Body of pancreas (tissue), 4 donors: Measurements from ENCODE around the gene CENPL. TPM values are rescaled to one million over a fixed set of nuclear protein-coding genes. Genes with fewer than 3 reads are reported as not detected.
"Not testable (repeated sequence)": the region's sequence is repeated elsewhere in the genome, so short reads cannot be mapped to it uniquely, and the experiment has no call there.

Experiments
- ATAC-seq: fragments of 150-250 bp; one replicate; pipeline ENCODE4 v1.9.1; 2016
- DNase-seq, 4 donors: peaks; one replicate each; pipeline ENCODE4 v3.0.0-alpha.2; 2019
- H3K27ac ChIP-seq, 4 donors: fragments of 200-600 bp; sonication (generic); 1 replicate in 3 of 4; 2 replicates in 1 of 4; pipeline versions ENCODE4 v1.5.1 to v1.6.1; 2016 to 2019; ENCODE audit warnings: mild to moderate bottlenecking in 1 of 4, mixed read lengths in 1 of 4, moderate library complexity in 1 of 4
- H3K27me3 ChIP-seq, 2 donors: fragments of 200-600 bp; sonication (generic); one replicate each; pipeline ENCODE4 v1.6.0; 2016; ENCODE audit warnings: mild to moderate bottlenecking in 1 of 2
- H3K36me3 ChIP-seq, 2 donors: fragments of 200-600 bp; sonication (generic); replicated peaks in 1 of 2; 2 replicates each; pipeline ENCODE4 v1.5.1; 2016; ENCODE audit warnings: low read depth in 2 of 2; ENCODE audit not compliant: insufficient read depth in 1 of 2
- H3K4me1 ChIP-seq: fragments of 200-600 bp; sonication (generic); one replicate; pipeline ENCODE4 v1.6.0; 2016
- H3K4me3 ChIP-seq, 2 donors: fragments of 200-600 bp; sonication (generic); 1 replicate in 1 of 2; 2 replicates in 1 of 2; pipeline ENCODE4 v1.5.1; 2016 to 2019
- H3K9me3 ChIP-seq, 3 donors: fragments of 200-600 bp; sonication (generic); 1 replicate in 2 of 3; 2 replicates in 1 of 3; pipeline ENCODE4 v1.5.1; 2016
- POLR2A ChIP-seq, 3 donors: fragments of 450-650 bp; IDR thresholded peaks; one replicate each; pipeline ENCODE4 v1.6.1; 2016; ENCODE audit warnings: antibody characterized with exemption in 3 of 3, mild to moderate bottlenecking in 2 of 3
- WGBS, 2 donors: methylation state at CpG; one replicate each; pipeline ENCODE4 v1.1.5; 2017; 5-methylcytosine and 5-hydroxymethylcytosine counted together
- intact Hi-C: fragments of 100-400 bp; cut with DNase I; formaldehyde crosslinking; loops from one replicate; pipeline ENCODE4 v1.15.1; 2023
- total RNA-seq, 2 donors: library from RNA; depleted of rRNA; stranded (reverse); fragments of >200 nt; gene quantifications; one replicate each; pipeline ENCODE4 v1.1.0, GENCODE V29; 2016
- TF ChIP-seq, protein P1 (sequence below), 7 experiments: fragments of 450-650 bp in 4 of 7; fragments of 200-600 bp in 3 of 7; sonication (generic) in 3 of 7; IDR thresholded peaks; one replicate each; pipeline ENCODE4 v1.5.1; 2016 to 2019; ENCODE audit warnings: antibody characterized with exemption in 7 of 7

Gene CENPL
- total RNA-seq, 2 donors from 2014 or later: 0.99 to 1.0 TPM

DNA sequence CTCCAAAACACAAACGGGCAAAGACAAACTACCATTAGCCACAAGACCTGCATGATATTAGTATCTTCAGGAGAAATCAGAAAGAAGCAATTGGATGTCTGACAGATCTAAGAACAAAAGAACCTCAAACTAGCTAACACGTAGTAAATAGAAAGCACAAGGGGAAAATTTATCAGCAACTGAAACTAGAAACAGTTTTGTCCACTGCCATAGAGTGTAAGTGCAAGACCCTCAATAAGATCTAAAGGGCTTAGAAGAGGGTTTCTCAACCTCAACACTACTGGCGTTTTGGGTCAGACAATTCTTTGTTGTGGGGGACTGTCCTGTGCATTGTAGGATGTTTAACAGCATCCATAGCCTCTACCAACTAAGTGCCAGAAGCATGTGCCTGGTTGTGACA lies 55.9 kb downstream of the CENPL start:
- no peak for TF ChIP-seq POLR2A (IDR thresholded peaks at IDR 0.05)
- TF ChIP-seq, protein P1, sequence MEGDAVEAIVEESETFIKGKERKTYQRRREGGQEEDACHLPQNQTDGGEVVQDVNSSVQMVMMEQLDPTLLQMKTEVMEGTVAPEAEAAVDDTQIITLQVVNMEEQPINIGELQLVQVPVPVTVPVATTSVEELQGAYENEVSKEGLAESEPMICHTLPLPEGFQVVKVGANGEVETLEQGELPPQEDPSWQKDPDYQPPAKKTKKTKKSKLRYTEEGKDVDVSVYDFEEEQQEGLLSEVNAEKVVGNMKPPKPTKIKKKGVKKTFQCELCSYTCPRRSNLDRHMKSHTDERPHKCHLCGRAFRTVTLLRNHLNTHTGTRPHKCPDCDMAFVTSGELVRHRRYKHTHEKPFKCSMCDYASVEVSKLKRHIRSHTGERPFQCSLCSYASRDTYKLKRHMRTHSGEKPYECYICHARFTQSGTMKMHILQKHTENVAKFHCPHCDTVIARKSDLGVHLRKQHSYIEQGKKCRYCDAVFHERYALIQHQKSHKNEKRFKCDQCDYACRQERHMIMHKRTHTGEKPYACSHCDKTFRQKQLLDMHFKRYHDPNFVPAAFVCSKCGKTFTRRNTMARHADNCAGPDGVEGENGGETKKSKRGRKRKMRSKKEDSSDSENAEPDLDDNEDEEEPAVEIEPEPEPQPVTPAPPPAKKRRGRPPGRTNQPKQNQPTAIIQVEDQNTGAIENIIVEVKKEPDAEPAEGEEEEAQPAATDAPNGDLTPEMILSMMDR (IDR thresholded peaks at IDR 0.05): no peak
- intact Hi-C loops: no loop called here
- Histone ChIP-seq H3K4me3 (no peak overlapping the region), H3K27me3 (no peaks in the 10 kb centered on the region), H3K4me1 (no peaks in the 10 kb centered on the region), H3K27ac (no peak overlapping the region), H3K9me3 (no peaks in the 10 kb centered on the region), H3K36me3 (peaks cover 0 to 2% of the 10 kb centered on the region in 2 donors)
- ATAC-seq (no peak), DNase-seq (no peak)
- WGBS, 2 donors: 92 to 94% methylated on average over 3 of the region's 3 CpGs

DNA sequence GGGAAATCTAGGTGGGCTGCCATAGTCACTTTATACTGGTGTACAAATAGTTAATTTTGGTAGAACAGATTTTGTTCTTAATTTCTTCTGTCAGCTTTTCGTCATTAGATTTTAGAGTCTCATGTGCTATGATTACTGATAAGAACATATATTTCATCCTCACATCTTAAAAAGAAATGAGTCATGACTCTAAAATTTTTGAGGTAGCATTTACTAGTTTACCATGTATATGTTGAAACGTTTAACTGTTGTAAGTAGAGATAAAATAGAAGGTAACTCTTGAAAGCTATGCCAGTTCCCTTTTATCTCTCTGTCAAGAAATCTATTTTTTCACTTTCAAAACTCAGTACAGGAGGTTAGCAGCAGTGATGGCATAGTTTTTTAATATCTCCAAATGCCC lies 56.5 kb downstream of the CENPL start:
- H3K27me3 ChIP-seq: no peaks in the 10 kb centered on the region
- ATAC-seq (no peak), DNase-seq (no peak)
- no peak overlapping the region for H3K4me3 ChIP-seq
- no peak for TF ChIP-seq POLR2A (IDR thresholded peaks at IDR 0.05)
- TF ChIP-seq, protein P1 (IDR thresholded peaks at IDR 0.05): no peak
- no peaks in the 10 kb centered on the region for H3K4me1 ChIP-seq
- H3K36me3 ChIP-seq: peaks cover 0 to 2% of the 10 kb centered on the region in 2 donors
- intact Hi-C loops: no loop called here
- 61 to 70% methylated on average over 2 of the region's 2 CpGs for WGBS, 2 donors
- no peaks in the 10 kb centered on the region for H3K9me3 ChIP-seq
- H3K27ac ChIP-seq: no peak overlapping the region

DNA sequence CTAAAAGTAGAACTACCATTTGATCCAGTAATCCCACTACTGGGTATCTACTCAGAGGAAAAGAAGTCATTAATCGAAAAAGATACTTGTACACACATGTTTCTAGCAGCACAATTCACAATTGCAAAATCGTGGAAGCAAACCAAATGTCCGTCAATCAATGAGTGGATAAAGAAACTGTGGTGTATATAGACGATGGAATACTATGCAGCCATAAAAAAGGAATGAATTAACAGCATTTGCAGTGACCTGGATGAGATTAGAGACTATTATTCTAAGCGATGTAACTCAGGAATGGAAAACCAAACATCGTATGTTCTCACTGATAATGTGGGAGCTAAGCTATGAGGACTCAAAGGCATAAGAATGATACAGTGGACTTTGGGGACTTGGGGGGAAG lies 60.4 kb downstream of the CENPL start:
- ATAC-seq, H3K36me3 ChIP-seq, H3K27me3 ChIP-seq, H3K4me3 ChIP-seq, H3K9me3 ChIP-seq, DNase-seq, H3K4me1 ChIP-seq, intact Hi-C loops, H3K27ac ChIP-seq: not testable (repeated sequence)
- 92 to 95% methylated on average over 6 of the region's 6 CpGs for WGBS, 2 donors

DNA sequence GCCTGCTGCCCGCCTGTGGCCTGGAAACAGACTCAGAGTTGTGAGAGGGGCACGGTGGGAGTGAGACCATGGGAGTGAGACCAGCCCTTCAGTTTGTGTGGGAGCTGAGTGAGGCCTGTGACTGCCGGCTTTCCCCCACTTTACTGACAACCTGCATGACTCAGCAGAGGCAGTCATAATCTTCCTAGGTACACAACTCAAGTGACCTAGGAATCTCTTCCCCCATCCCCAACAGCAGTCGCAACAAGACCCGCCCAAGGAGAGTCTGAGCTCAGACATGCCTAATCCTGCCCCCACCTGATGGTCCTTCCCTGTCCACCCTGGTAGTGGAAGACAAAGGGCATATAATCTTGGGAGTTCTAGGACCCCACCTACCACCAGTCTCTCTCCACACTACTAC lies 65.7 kb downstream of the CENPL start:
- WGBS, 2 donors: 85 to 98% methylated on average over 4 to 5 of the region's 5 CpGs
- Histone ChIP-seq H3K4me3 (no peak overlapping the region), H3K36me3 (peaks cover 14 to 21% of the 10 kb centered on the region in 2 donors), H3K4me1 (no peaks in the 10 kb centered on the region), H3K27ac (no peak overlapping the region), H3K9me3 (no peaks in the 10 kb centered on the region), H3K27me3 (no peaks in the 10 kb centered on the region)
- no peak for ATAC-seq
- no peak for DNase-seq
- intact Hi-C loops: no loop called here
- TF ChIP-seq, protein P1 (IDR thresholded peaks at IDR 0.05): no peak
- TF ChIP-seq POLR2A (IDR thresholded peaks at IDR 0.05): no peak

DNA sequence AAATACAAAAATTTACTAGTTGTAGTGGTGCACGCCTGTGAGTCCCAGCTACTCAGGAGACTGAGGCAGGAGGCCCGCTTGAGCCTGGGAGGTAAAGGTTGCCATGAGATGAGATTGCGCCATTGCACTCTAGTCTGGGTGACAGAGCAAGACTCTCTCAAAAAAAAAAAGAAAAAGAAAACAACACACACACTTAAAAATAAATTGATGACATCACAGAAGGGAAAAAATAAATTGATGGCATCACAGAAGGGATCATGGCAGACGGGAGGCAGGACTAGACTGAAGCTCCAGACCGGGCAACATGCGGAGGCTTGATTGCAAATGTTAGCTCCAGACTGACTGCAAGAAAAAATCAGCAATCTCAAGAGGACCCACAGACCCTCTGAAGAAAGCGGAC lies 66.6 kb downstream of the CENPL start:
- no peak overlapping the region for H3K27ac ChIP-seq
- TF ChIP-seq POLR2A (IDR thresholded peaks at IDR 0.05): no peak
- no peak for DNase-seq
- intact Hi-C loops: no loop called here
- no peak overlapping the region for H3K4me3 ChIP-seq
- H3K4me1 ChIP-seq: no peaks in the 10 kb centered on the region
- peaks cover 14 to 21% of the 10 kb centered on the region in 2 donors for H3K36me3 ChIP-seq
- H3K27me3 ChIP-seq: no peaks in the 10 kb centered on the region
- no peaks in the 10 kb centered on the region for H3K9me3 ChIP-seq
- 95% methylated on average over 7 of the region's 7 CpGs for WGBS, 2 donors
- no peak for ATAC-seq

DNA sequence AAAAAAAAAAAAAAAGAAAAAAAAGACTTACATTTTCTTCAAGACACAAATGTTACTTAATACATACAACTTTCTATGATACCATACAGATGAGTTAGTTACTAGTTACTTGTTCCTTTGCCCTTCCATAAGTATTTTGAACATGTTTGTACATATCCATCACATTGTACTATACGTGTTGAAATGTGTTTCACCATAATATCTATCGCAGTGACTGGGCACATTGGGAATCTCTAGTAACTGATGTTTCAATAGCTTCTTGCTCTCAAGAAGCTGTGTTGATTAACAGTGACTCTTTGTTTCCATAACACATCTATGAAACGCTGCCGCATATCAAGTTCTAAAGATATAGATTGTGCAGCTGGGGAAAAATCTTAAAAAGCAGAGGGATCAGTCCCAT lies 67.0 kb downstream of the CENPL start:
- no peak overlapping the region for H3K4me3 ChIP-seq
- WGBS, 2 donors: 98 to 99% methylated on average over 4 of the region's 4 CpGs
- ATAC-seq (no peak), DNase-seq (no peak)
- peaks cover 14 to 21% of the 10 kb centered on the region in 2 donors for H3K36me3 ChIP-seq
- TF ChIP-seq, protein P1 (IDR thresholded peaks at IDR 0.05): no peak
- no peak for TF ChIP-seq POLR2A (IDR thresholded peaks at IDR 0.05)
- intact Hi-C loops: no loop called here
- H3K27ac ChIP-seq: no peak overlapping the region
- no peaks in the 10 kb centered on the region for H3K4me1 ChIP-seq
- H3K27me3 ChIP-seq: no peaks in the 10 kb centered on the region
- H3K9me3 ChIP-seq: no peaks in the 10 kb centered on the region
